CD4-positive, alpha-beta T cell treated with Interleukin-1 beta for 1 hour (primary cell): ENCODE results near the gene LTBP1.

Experiments used
- DNase-seq, 2 donors: peaks; one replicate each; pipeline ENCODE4 v3.0.0-alpha.2; 2020 to 2022

The LTBP1 gene

GRCh38 chr2:33207151-33207740 lies 260.5 kb downstream of the LTBP1 start:
- DNase-seq: no peak

DNA sequence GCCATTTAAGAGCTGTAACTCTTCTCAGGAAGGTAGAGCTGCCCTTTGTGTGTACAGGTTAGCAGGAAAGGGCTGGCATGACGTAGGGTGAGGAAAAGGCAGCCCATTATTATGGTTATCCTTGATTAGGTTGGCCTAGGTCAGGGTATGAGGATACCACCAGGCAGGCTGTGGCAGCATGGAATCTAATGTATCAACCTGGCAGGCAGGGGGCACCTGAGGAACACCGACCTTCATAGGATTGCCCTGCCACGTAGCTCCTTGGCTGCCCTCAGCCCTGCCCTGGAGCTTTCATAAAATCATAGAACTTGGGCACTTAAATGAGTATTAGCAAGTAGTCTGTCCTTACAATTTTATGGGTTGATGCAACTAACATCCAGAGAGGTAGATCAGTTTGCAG lies 261.6 kb downstream of the LTBP1 start:
- DNase-seq: no peak

DNA sequence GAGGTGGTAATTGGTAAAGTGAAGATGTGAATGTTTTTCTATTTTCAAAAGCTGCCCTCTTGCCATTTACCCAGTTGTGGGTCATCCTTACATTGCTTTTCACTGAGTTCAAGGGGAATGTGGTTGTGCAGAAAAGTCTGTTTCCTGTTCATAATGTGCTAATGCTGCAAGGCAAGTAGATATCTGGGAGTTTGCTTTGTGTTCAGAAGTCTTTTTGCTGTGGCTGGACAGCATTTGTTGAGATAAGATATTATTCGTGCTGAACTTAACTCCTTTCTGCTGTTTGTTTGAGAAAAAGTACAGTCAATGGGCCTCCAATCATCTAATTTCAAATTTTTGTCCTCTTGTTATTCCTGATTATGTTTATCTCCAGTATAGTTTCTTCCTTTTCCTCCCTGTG lies 263.2 kb downstream of the LTBP1 start:
- no peak for DNase-seq

DNA sequence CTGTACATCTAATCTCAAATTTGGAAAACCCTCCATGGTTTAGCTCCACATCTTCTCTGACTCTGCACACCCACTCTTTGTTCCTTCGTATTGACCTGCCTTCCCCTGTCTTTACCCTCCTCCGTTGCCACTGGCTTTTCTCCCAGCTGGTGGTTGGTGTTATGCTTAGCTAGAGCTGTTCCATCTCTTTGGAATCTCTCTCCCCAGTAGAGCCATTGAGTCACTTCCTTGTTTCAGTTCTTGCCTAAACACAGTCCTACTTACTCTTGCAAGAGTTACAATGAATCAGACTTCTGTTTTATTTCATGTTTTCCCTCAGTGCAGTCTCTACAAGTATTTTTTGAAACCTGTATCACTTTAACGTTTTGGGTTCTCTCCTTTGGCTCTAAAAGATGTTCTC lies 263.9 kb downstream of the LTBP1 start:
- no peak for DNase-seq

DNA sequence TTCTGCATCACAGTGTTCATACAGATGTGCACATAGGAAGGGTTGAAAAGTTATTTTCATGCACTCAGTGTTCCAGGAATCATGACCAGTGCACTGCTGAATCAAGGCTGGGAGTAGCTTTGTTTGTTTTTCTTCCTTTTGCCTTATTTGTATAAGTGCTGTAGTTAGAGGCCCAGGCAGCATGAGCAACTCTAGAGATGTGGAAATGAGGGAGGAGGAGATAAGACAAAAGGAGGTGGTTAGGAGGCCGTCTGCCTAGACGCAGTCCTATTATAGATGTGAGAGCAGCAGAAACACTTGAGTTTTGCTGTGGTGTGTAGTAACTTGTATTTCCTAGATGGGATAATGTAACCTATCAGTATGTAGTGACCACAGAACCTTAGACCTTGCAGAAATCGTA lies 265.4 kb downstream of the LTBP1 start:
- DNase-seq: no peak

- DNase-seq: no peak
Measured at GRCh38 chr2:33213244-33213643, 266.5 kb downstream of the LTBP1 start.

DNA sequence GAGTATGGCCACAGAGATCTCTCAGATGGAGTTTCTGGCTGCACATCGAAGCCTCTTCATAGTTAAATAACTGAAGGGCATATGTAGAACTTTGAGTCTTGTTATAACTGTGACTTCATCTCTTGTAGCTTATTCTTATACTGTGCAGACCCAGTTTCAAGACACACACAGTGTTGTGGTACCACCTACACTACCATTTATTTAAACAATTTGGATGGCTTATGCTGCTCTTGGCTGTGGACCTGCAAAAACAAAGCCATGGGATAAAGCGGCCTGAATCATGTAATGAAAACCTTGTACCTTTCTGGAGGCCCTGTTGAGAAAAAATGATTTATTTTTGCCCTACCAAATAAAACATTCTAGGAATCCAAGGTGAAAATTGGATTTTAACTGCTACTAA lies 266.9 kb downstream of the LTBP1 start:
- DNase-seq: no peak

GRCh38 chr2:33214436-33214835 lies 267.7 kb downstream of the LTBP1 start:
- DNase-seq: no peak

GRCh38 chr2:33214857-33215256 lies 268.1 kb downstream of the LTBP1 start:
- DNase-seq: no peak

- DNase-seq: no peak
Measured at GRCh38 chr2:33215299-33215698, 268.5 kb downstream of the LTBP1 start.

DNA sequence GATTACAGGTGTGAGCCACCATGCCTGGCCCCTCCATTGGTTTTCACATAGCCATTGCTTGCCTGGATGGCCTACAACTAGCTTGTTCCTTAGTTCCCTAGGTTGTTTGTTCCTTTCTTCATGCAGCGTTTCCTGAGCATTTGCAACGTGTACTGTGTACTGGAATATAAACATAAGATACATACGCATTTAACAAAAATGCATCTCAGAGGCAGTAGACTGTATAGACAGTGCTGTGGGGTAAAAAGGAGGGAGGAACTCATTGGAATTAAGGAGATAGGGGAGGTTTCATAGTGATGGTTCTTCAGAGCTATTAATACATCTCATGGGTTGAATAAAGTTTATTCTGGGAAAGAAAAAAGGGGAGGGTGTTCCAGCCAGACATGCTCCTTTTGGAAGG lies 269.2 kb downstream of the LTBP1 start:
- no peak for DNase-seq

GRCh38 chr2:33216508-33217182 lies 269.9 kb downstream of the LTBP1 start:
- DNase-seq: no peak

DNA sequence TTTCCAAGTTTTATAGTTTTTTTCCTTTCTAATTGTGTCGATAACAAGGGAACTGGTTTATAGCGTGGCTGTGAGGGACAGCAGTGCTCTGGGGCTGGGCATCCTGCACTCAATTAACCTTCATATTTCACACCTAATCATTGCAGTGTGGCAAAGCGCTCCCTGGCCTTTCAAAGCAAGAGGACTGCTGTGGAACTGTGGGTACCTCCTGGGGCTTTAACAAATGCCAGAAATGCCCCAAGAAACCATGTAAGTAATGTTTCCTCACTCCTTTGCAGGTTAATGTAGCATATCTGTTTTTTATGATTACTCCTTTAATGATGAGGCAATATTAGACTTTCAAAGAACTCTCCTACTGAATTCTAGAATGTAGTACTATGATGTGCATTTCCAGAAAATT lies 270.7 kb downstream of the LTBP1 start:
- DNase-seq: no peak

DNA sequence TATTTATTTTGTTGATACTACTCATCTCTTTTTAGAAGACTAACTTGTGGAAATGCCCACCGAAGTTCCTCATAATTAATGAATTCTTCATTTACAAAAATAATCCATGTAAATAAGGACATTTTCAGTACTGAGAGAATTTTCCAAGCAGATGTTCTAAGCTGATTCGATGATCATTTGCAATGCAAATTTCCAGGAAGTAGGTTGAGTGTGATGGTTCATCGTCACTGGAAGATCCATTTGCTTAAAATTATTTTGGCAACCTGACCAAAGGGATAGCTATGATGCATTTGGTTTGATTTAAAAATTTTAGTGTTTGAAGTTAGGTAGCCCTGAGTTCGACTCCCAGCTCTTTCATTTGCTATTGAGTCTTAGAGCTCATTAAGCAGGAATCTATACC lies 272.4 kb downstream of the LTBP1 start:
- DNase-seq: no peak

GRCh38 chr2:33219850-33220275 lies 273.1 kb downstream of the LTBP1 start:
- DNase-seq: no peak

GRCh38 chr2:33220533-33220932 lies 273.8 kb downstream of the LTBP1 start:
- DNase-seq: no peak

DNA sequence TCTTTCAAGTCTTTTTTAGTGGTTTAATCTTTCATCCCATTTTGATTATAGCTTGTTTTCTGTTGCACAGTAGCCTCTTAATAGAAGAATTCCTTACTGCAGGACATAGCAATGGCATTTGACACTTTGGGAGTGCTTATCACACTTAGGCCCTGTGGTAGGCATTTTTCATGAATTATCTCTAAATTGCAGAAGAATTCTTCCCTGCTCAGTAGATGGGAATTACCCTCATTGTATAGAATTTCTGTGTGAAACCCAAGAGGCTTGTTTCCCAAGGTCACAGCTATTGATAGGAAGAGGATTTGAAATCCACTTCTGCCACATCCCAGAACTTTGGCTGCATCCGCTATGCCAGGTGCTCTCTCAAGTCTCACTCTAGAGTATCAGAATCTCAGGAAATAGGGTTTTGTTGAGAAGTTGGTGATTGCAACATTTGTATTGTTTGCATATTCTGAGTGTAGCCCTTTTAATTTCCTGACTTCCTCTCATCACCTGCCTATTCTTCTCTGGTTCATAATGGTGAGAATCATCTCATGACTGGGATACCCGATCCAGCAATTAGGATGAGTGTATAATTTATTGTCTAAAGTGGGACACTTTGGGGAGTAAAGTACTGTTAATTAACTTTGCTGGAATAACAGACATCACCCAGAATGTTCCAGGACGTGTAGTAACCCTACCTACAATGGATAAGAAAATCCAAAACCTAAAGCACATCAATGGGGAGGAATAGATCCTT lies 274.5 kb downstream of the LTBP1 start:
- DNase-seq: no peak

- no peak for DNase-seq
Measured at GRCh38 chr2:33222309-33222708, 275.6 kb downstream of the LTBP1 start.

DNA sequence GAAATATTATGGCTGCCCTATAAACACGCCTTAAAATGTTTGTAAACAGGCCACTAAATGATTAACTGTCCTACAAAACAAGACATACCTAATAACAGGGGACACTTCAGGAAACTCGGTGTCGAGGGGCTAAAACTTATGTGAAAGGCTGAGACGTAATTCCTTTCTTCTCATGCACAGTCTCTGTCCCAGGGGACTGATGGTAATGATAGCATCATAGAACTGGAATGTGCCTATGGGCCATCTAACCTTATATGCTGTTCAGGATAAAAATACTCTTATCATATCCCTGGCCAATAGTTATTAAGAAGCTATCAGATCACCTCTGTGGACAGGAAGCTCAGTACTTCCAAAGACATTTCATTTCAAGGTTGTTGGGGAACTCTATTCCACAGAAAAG lies 277.1 kb downstream of the LTBP1 start:
- no peak for DNase-seq

DNA sequence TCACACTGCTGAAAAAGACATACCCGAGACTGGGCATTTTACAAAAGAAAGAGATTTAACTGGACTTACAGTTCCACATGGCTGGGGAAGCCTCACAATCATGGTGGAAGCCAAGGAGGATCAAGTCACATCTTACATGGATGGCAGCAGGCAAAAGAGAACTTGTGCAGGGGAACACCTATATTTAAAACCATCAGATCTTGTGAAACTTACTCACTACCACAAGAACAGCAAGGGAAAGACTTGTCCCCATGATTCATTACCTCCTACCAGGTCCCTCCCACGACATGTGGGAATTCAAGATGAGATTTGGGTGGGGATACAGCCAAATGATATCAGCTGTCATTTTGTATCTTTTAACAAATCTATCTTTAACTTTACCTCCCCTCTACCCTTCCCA lies 278.6 kb downstream of the LTBP1 start:
- no peak for DNase-seq

GRCh38 chr2:33226546-33226945 lies 279.8 kb downstream of the LTBP1 start:
- DNase-seq: no peak

- no peak for DNase-seq
Measured at GRCh38 chr2:33229646-33230045, 282.9 kb downstream of the LTBP1 start.

- no peak for DNase-seq
Measured at GRCh38 chr2:33230195-33230594, 283.4 kb downstream of the LTBP1 start.

GRCh38 chr2:33230842-33231241 lies 284.1 kb downstream of the LTBP1 start:
- no peak for DNase-seq
